Left lung (tissue), 10 donors: ENCODE measurements around the gene CDK9. TPM values are rescaled to one million over a fixed set of nuclear protein-coding genes. Genes with fewer than 3 reads are reported as not detected.

Source experiments
- ATAC-seq: fragments of 200-7000 bp; cut with Tn5 transposase; one replicate; pipeline ENCODE4 v1.9.1; 2020; ENCODE audit warnings: moderate library complexity
- DNase-seq, 4 donors: peaks; one replicate each; pipeline ENCODE4 v3.0.0-alpha.2; 2013 to 2020
- H3K27ac ChIP-seq, 2 donors: fragments of 200-600 bp; sonication (generic) in 1 of 2; one replicate each; pipeline versions ENCODE4 v1.5.0 to v1.8.0; 2020 to 2021
- H3K27me3 ChIP-seq, 2 donors: fragments of 200-600 bp; sonication (generic) in 1 of 2; one replicate each; pipeline versions ENCODE4 v1.5.0 to v1.8.0; 2020 to 2021
- H3K36me3 ChIP-seq, 2 donors: fragments of 200-600 bp; sonication (generic) in 1 of 2; one replicate each; pipeline versions ENCODE4 v1.5.0 to v1.8.0; 2020 to 2021
- H3K4me1 ChIP-seq, 2 donors: fragments of 200-600 bp; one replicate each; pipeline ENCODE4 v1.8.0; 2021
- H3K4me3 ChIP-seq, 2 donors: fragments of 200-600 bp; sonication (generic) in 1 of 2; one replicate each; pipeline versions ENCODE4 v1.5.0 to v1.8.0; 2020 to 2021; ENCODE audit warnings: mild to moderate bottlenecking in 1 of 2
- H3K9me3 ChIP-seq, 2 donors: fragments of 200-600 bp; sonication (generic) in 1 of 2; one replicate each; pipeline versions ENCODE4 v1.5.0 to v1.8.0; 2020 to 2021
- CTCF ChIP-seq, 2 donors: fragments of 200-600 bp; sonication (generic) in 1 of 2; IDR thresholded peaks; one replicate each; pipeline versions ENCODE4 v1.5.0 to v1.8.0; 2021; ENCODE audit warnings: antibody characterized with exemption in 2 of 2
- intact Hi-C, 2 donors: fragments of 100-400 bp; cut with DNase I; formaldehyde crosslinking; loops; one replicate each; pipeline versions ENCODE4 v1.11.2 to v1.14.2; 2022
- polyA plus RNA-seq, 6 donors: library from polyadenylated mRNA; unstranded; fragments of 120-200 nt; gene quantifications; one replicate each; pipeline ENCODE4 v1.2.1, GENCODE V29; 2013; ENCODE audit not compliant: insufficient read length in 6 of 6
- total RNA-seq, 2 donors: library from RNA; stranded (reverse); fragmentation: NEBNext Ultra II Directional; extraction: Animal tissue kit (Norgen Biotek cat#: 25700); gene quantifications; one replicate each; pipeline ENCODE4 v1.2.1, GENCODE V29; 2021
- donor health status: DM: no; HTN: yes; CAD: no.
- donor health status: DM: no; HTN: no; CAD: no.

The CDK9 gene
- total and polyA plus RNA-seq, 8 donors, result 56.0 to 83.4 (median 62.0) TPM

GRCh38 chr9:127810378-127811187 lies 24.7 kb downstream of the CDK9 start:
- no peak overlapping the region for H3K27ac ChIP-seq
- peaks cover 0 to 97% of the 10 kb centered on the region in 2 donors for H3K36me3 ChIP-seq
- H3K4me1 ChIP-seq, result peaks cover 0 to 8% of the 10 kb centered on the region in 2 donors
- intact Hi-C loops, result no loop called here
- TF ChIP-seq CTCF (IDR thresholded peaks at IDR 0.05), result no peak
- no peaks in the 10 kb centered on the region for H3K9me3 ChIP-seq
- DNase-seq (no peak), ATAC-seq (no peak)
- H3K4me3 ChIP-seq, result no peak overlapping the region
- H3K27me3 ChIP-seq, result no peaks in the 10 kb centered on the region

GRCh38 chr9:127812011-127812410 lies 26.2 kb downstream of the CDK9 start:
- Histone ChIP-seq H3K27me3 (no peaks in the 10 kb centered on the region), H3K4me3 (no peak overlapping the region), H3K27ac (no peak overlapping the region), H3K36me3 (peaks cover 0 to 97% of the 10 kb centered on the region in 2 donors), H3K9me3 (no peaks in the 10 kb centered on the region), H3K4me1 (peaks cover 0 to 7% of the 10 kb centered on the region in 2 donors)
- TF ChIP-seq CTCF (IDR thresholded peaks at IDR 0.05), result no peak
- no peak for ATAC-seq
- no peak for DNase-seq
- intact Hi-C loops, result no loop called here

- DNase-seq (no peak), ATAC-seq (no peak)
- Histone ChIP-seq H3K27ac (peak overlapping the region in 1 of 2 donors; percentile 30), H3K9me3 (no peaks in the 10 kb centered on the region), H3K4me1 (peaks cover 0 to 7% of the 10 kb centered on the region in 2 donors), H3K36me3 (peaks cover 0 to 97% of the 10 kb centered on the region in 2 donors), H3K4me3 (no peak overlapping the region), H3K27me3 (no peaks in the 10 kb centered on the region)
- TF ChIP-seq CTCF (IDR thresholded peaks at IDR 0.05), result no peak
- intact Hi-C loops, result no loop called here
Measured at GRCh38 chr9:127812936-127813675, 27.3 kb downstream of the CDK9 start.

- peak overlapping the region in 1 of 2 donors; percentile 30 for H3K27ac ChIP-seq
- ATAC-seq (peak; percentile 8), DNase-seq (no peak)
- no peak overlapping the region for H3K4me3 ChIP-seq
- no peaks in the 10 kb centered on the region for H3K27me3 ChIP-seq
- peaks cover 0 to 7% of the 10 kb centered on the region in 2 donors for H3K4me1 ChIP-seq
- H3K36me3 ChIP-seq, result peaks cover 0 to 97% of the 10 kb centered on the region in 2 donors
- no peaks in the 10 kb centered on the region for H3K9me3 ChIP-seq
- intact Hi-C loops, result no loop called here
- TF ChIP-seq CTCF (IDR thresholded peaks at IDR 0.05), result no peak
Measured at GRCh38 chr9:127813686-127814226, 27.9 kb downstream of the CDK9 start.
